CD4-positive, alpha-beta T cell treated with Interleukin-17A for 1 hour (primary cell): ENCODE measurements around the gene LYZL1.
"Not testable (repeated sequence)": the region's sequence is repeated elsewhere in the genome, so short reads cannot be mapped to it uniquely, and the experiment has no call there.

Experiments used
- DNase-seq: peaks from one replicate; pipeline ENCODE4 v3.0.0-alpha.2; 2020

LYZL1 gene

DNA sequence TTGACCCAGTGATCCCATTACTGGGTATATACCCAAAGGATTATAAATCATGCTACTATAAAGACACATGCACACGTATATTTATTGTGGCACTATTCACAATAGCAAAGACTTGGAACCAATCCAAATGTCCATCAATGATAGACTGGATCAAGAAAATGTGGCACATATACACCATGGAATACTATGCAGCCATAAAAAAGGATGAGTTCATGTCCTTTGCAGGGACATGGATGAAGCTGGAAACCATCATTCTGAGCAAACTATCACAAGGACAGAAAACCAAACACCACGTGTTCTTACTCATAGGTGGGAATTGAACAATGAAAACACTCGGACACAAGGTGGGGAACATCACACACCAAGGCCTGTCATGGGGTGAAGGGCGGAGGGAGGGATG is 48.7 kb downstream of the LYZL1 start:
- not testable (repeated sequence) for DNase-seq

DNA sequence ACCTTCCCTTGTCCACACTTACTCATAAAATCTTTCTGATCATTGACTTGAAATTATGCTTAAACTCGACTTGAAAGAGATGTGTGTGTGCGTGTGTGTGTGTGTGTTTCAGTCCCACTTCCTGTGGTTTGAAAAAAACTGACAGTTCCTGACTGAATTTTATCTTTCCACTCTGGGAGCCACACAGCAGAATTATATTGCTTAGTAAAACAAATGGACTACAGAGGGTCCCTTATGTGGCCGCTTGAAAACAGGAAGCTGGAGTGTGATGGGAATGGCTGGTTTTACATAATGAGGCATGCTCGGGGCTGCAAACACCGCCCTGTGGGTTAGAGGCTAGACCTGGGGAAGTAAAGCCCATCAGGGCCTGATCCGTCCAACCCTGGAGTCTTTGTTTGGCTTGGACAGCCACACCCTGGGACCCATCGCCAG is 54.8 kb downstream of the LYZL1 start:
- DNase-seq = no peak

DNA sequence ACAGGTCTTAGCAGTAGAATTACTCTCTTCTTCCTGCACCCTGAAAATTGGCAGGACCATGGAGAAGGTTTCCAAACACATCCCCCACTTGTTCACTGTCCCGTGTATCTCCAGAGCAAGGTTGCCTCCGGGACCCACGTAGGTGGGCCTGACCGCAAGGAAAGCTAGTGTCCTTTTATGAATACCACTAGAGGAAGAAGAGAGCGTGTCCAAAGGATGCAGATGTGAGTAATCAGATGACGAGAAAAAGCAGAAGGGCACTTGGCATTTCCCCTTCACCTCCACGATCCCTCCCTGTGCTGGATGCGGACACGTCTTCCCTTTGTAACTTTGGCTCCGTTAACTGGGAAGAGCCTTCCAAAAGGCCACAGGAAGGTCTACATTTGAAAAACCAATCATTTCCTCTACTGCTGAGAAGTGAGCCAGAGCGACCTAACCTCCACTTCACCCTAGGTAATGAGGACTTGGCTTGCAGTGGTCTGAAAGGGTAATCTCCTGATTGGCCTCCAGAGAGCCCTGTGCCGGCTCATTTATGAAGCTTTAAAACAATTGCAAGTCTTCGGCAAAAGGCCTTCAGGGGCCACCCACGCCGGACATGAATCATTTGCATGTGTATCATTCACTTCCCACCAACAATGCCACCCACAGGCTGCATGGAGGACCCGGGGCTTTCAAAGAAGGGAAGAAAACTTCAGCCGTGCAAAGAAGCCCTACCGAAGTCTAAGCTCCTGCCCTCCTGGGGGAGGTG is 55.4 kb downstream of the LYZL1 start:
- no peak for DNase-seq

DNA sequence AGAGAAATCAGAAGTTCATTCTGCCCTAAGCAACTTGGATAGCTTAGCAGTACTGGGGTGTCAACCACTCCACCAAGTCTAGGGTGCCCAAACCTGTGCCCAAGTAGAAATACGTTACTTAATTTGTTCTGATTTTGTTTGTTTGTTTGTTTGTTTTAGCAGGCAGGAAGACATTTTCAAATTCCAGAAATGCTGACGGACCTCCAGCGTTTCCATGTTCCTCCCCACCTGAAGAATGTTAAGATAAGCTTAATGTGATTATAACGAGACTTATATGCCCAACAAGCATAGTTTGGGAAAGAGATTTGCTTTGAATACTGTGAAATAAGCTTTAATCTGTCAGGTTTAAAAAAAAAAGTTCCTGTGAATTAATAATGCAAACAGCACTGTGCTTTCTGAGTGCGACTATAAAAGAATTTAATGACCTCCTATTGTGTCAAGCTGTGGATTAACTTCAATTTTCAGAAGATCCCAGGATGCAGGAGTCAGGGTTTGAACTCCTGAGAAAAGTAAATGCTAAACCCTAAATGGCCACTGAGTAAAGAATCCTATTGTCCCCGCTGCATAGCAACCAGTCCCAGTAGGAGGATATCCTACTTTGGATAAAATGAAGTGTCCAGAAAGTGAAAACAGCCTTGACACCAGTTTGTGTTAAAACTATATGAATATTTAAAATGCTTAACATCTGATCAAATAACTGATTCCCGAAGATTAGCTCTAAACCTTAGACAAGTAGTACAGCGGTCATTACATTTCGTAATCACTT is 56.5 kb downstream of the LYZL1 start:
- no peak for DNase-seq

DNA sequence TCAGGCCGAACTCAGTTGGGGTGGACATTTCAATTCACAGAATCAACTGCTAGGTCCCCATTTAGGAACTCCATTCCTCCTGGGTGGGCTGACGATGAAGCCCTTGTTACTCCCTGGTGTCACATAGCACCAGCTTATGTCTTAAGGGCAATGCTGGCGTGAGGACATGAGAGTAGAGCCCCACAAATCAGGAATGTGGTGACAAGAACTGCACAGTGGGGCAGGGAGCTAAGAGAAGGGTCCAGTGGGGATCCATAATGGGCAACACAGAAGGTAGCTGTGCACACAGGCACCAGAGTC is 57.0 kb downstream of the LYZL1 start:
- DNase-seq = no peak

DNA sequence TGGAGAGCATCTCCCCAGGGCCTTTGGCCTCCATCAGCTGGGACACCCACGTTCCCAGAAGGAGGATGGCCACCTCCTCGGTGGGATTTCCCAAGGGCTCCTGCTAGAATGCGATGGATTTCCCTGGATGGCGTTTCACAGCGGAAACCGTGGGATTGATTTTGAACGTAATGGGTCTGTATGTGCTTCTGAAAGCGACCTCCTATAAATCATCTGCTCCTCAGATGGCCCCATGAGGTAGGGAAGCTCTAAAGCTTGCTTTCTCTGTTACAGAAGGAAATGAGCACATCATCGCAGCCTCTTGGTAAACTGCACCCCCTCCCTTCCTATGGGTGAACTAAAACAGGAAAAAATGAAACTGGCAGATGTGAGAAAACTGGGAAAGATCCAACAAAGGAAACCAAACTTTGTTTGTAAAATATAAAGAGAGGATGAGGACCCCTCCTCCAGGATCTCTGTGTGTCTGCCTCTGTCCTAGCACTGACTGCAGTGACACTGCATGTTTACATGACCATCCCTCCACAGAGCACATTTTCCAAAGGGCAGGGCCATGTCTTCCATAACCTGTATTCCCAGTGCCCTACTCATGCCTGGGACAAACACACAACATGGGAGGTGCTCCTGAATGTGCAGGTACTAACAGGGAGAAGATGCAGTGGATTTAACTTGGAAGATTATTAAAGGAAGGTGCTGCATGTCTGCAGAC is 57.6 kb downstream of the LYZL1 start:
- no peak for DNase-seq

DNA sequence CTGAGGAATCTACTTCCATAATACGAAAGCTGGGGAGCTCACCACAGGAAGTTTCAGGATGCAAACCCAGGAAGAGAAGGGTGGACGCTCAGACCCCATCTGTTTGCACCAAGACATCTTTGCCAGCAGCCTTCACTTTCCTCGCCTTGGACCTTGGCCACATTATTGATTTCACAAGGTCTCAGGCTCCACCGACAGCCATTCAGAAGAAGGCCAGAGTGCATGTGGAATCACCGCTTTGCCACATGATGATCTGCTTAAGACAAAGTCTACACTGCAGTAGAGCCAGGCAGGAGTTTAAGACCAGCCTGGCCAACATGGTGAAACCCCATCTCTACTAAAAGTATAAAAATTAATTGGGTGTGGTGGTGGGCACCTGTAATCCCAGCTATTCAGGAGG is 60.0 kb downstream of the LYZL1 start:
- DNase-seq = no peak

DNA sequence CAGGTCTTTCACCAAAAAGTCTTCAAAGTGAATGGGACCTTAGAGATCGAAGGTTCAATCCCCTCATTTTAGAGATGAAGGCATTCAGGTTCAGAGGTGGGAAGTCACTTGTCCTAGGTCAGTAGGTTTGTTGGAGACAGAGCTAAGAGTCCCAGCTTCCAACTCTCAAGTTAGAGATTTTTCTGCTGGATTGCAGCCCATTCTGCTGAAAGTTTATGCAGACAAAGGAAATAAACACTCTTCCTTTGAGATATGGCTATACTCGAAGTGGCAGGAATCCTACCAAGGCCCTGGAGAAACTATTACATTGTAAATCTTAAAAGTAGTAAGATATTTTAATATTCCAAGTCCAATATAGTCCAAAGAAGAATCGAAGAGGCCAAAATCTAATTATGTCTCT is 64.4 kb downstream of the LYZL1 start:
- no peak for DNase-seq

DNA sequence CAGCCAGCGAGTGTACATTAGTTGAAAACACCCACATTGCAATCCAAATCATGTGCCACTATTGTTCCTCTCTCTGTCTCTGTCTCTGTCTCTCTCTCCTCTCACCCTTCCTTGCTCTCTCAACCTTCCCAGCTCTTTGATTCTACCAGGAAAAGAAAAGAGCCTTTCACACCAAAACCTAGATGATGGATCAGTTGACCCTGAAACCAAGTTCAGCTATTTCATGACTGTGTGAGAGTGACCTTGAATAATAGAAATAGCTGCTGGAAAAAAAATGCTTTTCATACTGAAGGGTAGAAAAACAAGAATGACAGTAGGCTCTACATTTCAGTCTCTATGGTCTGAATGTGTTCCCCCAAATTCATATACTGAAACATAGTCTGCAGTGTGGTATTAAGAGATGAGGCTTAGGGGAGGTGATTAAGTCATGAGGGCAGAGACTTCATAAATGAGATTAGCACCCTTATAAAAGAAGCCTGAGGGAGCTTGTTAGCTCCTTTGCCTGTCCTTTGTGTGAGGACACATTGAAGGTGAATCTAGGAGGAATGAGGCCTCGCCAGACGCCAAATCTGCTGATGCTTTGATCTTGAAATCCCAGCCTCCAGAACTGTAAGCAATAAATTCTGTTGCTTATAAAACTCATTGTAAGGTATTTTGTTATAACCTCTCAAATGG is 65.2 kb downstream of the LYZL1 start:
- DNase-seq = no peak

DNA sequence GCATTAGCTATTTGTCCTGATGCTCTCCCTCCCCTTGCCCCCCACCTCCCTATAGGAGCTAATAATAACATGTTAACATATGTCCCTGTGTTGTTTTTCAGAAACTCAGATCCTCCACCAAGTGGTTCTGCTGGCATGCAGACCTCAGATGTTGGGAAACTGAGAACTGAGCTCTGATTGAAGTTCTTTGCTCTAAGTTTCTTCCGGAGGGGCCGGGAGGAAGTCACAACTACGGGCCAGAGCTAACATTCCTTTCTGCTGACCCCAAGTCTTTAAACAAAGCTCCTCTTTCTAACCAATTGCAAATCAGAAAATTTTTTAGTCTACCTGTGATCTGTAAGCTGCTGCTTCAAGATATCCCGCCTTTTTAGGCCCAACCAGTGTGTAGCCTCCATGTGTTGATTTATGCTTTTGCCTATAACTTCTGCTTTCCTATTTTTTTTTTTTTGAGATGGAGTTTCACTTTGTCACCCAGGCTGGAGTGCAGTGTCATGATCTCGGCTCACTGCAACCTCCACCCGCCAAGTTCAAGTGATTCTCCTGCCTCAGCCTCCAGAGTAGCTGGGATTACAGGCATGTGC is 66.6 kb downstream of the LYZL1 start:
- no peak for DNase-seq

DNA sequence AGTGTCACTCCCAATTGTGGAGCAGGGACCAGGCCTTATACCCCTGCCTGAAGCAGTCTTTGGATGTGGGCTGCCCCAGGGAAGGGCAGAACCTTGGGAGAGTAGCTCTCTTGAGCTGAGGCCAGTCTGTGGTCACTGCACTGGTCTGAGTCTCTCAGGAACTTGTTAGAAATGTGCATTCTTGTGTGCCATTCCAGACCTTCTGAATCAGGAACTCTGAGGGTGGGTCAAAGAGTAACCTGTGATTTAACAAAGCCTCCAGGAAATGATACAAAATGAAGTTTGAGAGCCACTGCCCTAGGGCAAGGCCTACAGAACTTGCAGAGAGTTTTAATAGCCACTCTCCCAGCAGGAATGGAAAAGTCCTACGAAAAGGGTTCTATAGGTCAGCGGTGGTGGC is 68.1 kb downstream of the LYZL1 start:
- DNase-seq = no peak

DNA sequence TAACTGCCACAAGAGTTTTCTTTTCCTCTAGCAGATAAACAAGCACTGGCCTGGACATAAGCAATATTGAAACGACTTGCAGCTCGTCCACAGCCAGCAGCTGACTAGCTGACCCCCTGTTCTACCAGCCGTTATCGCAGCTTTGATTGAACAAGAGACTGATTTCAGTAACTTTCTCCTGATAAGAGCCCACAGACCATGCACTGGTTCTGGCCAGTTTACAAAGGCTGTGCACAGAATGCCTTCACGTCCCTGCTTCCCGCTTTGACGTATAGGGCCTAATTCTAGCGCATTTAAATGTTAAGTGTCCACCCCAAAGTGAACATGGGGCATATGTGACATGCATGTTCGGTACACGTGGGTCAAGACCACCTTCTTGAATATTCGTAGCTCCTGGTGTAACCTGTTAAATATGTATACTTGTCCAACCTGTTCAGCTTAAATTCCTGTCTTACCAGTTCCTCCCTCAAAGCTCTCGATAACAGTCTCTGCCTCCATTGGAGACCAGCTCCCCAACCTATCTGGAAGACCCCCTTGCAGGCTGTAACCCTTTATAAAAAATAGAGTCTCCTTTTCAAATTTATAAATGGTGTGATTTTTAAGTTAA is 69.2 kb downstream of the LYZL1 start:
- DNase-seq = no peak

DNA sequence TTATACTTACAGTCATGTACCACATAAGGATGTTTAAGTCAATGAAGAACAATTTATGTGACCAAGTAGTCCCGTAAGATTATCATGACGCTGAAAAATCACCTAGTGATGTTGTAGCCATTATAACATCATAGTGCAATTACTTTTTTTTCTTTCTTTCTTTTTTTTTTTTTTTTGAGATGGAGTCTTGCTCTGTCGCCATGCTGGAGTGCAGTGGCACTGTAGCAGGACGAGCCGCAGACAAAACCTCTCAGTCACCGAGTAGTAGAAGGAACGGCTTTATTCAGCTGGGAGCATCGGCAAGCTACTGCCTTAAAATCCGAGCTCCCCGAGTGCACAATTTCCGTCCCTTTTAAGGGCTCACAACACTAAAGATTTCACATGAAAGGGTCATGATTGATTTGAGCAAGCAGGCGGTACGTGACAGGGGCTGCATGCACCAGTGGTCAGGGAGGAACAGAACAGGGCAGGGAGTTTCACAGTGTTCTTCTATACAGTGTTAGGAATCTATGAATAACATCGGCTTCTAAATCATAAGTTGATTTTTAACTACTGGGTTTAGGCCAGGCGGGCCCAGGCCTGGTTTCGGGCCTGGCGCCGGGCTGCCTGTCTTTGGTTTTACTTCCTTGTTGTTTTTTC is 71.5 kb downstream of the LYZL1 start:
- DNase-seq = not testable (repeated sequence)
